HG03469 (cell line): ENCODE results near the gene BIRC5.

Experiments used
- ATAC-seq: cut with Tn5 transposase; IDR thresholded peaks from one replicate; pipeline ENCODE4 v1.9.1; 2021; ENCODE audit warnings: mild to moderate bottlenecking, moderate library complexity, moderate number of reproducible peaks; ENCODE audit not compliant: unreplicated experiment

BIRC5 gene

GRCh38 chr17:78271419-78272170, 57.5 kb downstream of the BIRC5 start:
- ATAC-seq, result no peak

- no peak for ATAC-seq
Measured at GRCh38 chr17:78272181-78272913, 58.3 kb downstream of the BIRC5 start.

- no peak for ATAC-seq
Measured at GRCh38 chr17:78272914-78273258, 58.8 kb downstream of the BIRC5 start.

- ATAC-seq, result no peak
Measured at GRCh38 chr17:78273813-78274212, 59.8 kb downstream of the BIRC5 start.
